Lower leg skin (tissue), 4 donors: ENCODE results near the gene SAFB. TPM values are rescaled to one million over a fixed set of nuclear protein-coding genes. Genes with fewer than 3 reads are reported as not detected.

Source experiments
- DNase-seq, 2 donors: peaks; one replicate each; pipeline ENCODE4 v3.0.0-alpha.2; 2019; ENCODE audit warnings: low spot score in 2 of 2
- H3K4me3 ChIP-seq: fragments of 200-600 bp; sonication (generic); 2 replicates; pipeline ENCODE4 v1.5.1; 2017; ENCODE audit warnings: mild to moderate bottlenecking, low read depth; ENCODE audit not compliant: poor library complexity, severe bottlenecking
- CTCF ChIP-seq, 3 donors: fragments of 450-650 bp; IDR thresholded peaks; one replicate each; pipeline ENCODE4 v1.5.1; 2016; ENCODE audit warnings: antibody characterized with exemption in 3 of 3, mild to moderate bottlenecking in 3 of 3, moderate library complexity in 2 of 3
- POLR2A ChIP-seq, 2 donors: fragments of 450-650 bp; IDR thresholded peaks; one replicate each; pipeline ENCODE4 v1.6.1; 2016 to 2017; ENCODE audit warnings: antibody characterized with exemption in 2 of 2, mild to moderate bottlenecking in 1 of 2, moderate library complexity in 1 of 2
- WGBS, 2 donors: methylation state at CpG; one replicate each; pipeline ENCODE4 v1.1.5; 2018; 5-methylcytosine and 5-hydroxymethylcytosine counted together
- intact Hi-C: fragments of 100-400 bp; cut with DNase I; formaldehyde crosslinking; loops from one replicate; pipeline ENCODE4 v1.15.0; 2023; ENCODE audit warnings: low total_unique reads
- total RNA-seq, 4 donors: library from RNA; depleted of rRNA; stranded (reverse); fragments of >200 nt; gene quantifications; one replicate each; pipeline ENCODE4 v1.1.0, GENCODE V29; 2016

The SAFB gene
- total RNA-seq, 4 donors from 2014 or later = 41.6 to 136 (median 80.4) TPM

GRCh38 chr19:5612891-5613865 is 9.7 kb upstream of the SAFB start:
- WGBS, 2 donors = 92 to 93% methylated on average over 15 of the region's 15 CpGs
- no peak overlapping the region for H3K4me3 ChIP-seq
- intact Hi-C loops = loop anchor here (10.0 kb wide), 1 partner anchor 52 kb away; no protein-coding TSS in a partner anchor
- no peak for TF ChIP-seq POLR2A (IDR thresholded peaks at IDR 0.05)
- TF ChIP-seq CTCF (IDR thresholded peaks at IDR 0.05) = no peak
- DNase-seq = peak in 1 of 2 donors; percentile 52

- H3K4me3 ChIP-seq = no peak overlapping the region
- WGBS, 2 donors = 79 to 84% methylated on average over 17 of the region's 17 CpGs
- peak in 1 of 2 donors; percentile 50 for DNase-seq
- intact Hi-C loops = loop anchor here (10.0 kb wide), 1 partner anchor 49 kb away; no protein-coding TSS in a partner anchor
- TF ChIP-seq POLR2A (IDR thresholded peaks at IDR 0.05) = no peak
- no peak for TF ChIP-seq CTCF (IDR thresholded peaks at IDR 0.05)
Measured at GRCh38 chr19:5615756-5616327, 7.0 kb upstream of the SAFB start.

- 72 to 74% methylated on average over 1 of the region's 1 CpG for WGBS, 2 donors
- H3K4me3 ChIP-seq = no peak overlapping the region
- TF ChIP-seq CTCF (IDR thresholded peaks at IDR 0.05) (no peak), POLR2A (IDR thresholded peaks at IDR 0.05) (no peak)
- intact Hi-C loops = loop anchor here (10.0 kb wide), 1 partner anchor 48 kb away; no protein-coding TSS in a partner anchor
- DNase-seq = no peak
Measured at GRCh38 chr19:5617080-5617479, 5.8 kb upstream of the SAFB start.

GRCh38 chr19:5618591-5618990 is 4.3 kb upstream of the SAFB start:
- no peak overlapping the region for H3K4me3 ChIP-seq
- intact Hi-C loops = loop anchor here (10.0 kb wide), 1 partner anchor 46 kb away; no protein-coding TSS in a partner anchor
- TF ChIP-seq POLR2A (IDR thresholded peaks at IDR 0.05) = no peak
- TF ChIP-seq CTCF (IDR thresholded peaks at IDR 0.05) = no peak
- 89 to 95% methylated on average over 9 of the region's 9 CpGs for WGBS, 2 donors
- DNase-seq = peak in 1 of 2 donors; percentile 45

- TF ChIP-seq CTCF (IDR thresholded peaks at IDR 0.05) (no peak), POLR2A (IDR thresholded peaks at IDR 0.05) (no peak)
- DNase-seq = no peak
- intact Hi-C loops = loop anchor here (10.0 kb wide), 1 partner anchor 45 kb away; no protein-coding TSS in a partner anchor
- H3K4me3 ChIP-seq = no peak overlapping the region
- 81 to 83% methylated on average over 3 of the region's 3 CpGs for WGBS, 2 donors
Measured at GRCh38 chr19:5619946-5620345, 2.9 kb upstream of the SAFB start.
